CD14-positive monocyte (primary cell): ENCODE measurements around the gene EPS8L3. TPM values are rescaled to one million over a fixed set of nuclear protein-coding genes. Genes with fewer than 3 reads are reported as not detected.

Experiments
- DNase-seq, 3 donors: peaks; one replicate each; pipeline ENCODE4 v3.0.0-alpha.2; 2011 to 2022
- H2AFZ ChIP-seq: 2 replicates; pipeline ENCODE4 v1.6.0; 2012; ENCODE audit warnings: mild to moderate bottlenecking, low read depth, low read length, inconsistent platforms; ENCODE audit not compliant: insufficient read depth, poor library complexity, severe bottlenecking
- H3K27ac ChIP-seq, 2 donors: 1 replicate in 1 of 2; 2 replicates in 1 of 2; pipeline ENCODE4 v1.5.1; 2012 to 2013; ENCODE audit warnings: low read length in 2 of 2, control low read depth in 1 of 2, inconsistent platforms in 1 of 2, low read depth in 1 of 2, mild to moderate bottlenecking in 1 of 2
- H3K27me3 ChIP-seq, 2 donors: one replicate each; pipeline versions ENCODE4 v1.6.0 to v1.6.1; 2011 to 2013; ENCODE audit warnings: low read length in 2 of 2; ENCODE audit not compliant: control insufficient read depth in 2 of 2, insufficient read depth in 2 of 2
- H3K36me3 ChIP-seq, 2 donors: replicated peaks in 1 of 2; 1 replicate in 1 of 2; 2 replicates in 1 of 2; pipeline versions ENCODE4 v1.5.1 to v1.6.1; 2012 to 2013; ENCODE audit warnings: low read length in 2 of 2, control low read depth in 1 of 2, inconsistent platforms in 1 of 2, mild to moderate bottlenecking in 1 of 2; ENCODE audit not compliant: insufficient read depth in 2 of 2, control insufficient read depth in 1 of 2
- H3K4me1 ChIP-seq, 2 donors: 1 replicate in 1 of 2; 2 replicates in 1 of 2; pipeline versions ENCODE4 v1.5.1 to v1.6.1; 2012 to 2013; ENCODE audit warnings: low read length in 2 of 2, control low read depth in 1 of 2, inconsistent platforms in 1 of 2, mild to moderate bottlenecking in 1 of 2, moderate library complexity in 1 of 2; ENCODE audit not compliant: insufficient read depth in 2 of 2, control insufficient read depth in 1 of 2
- H3K4me2 ChIP-seq: replicated peaks from 2 replicates; pipeline ENCODE3; 2012; ENCODE audit warnings: low read length, moderate library complexity, mild to moderate bottlenecking; ENCODE audit not compliant: poor library complexity, severe bottlenecking; ENCODE audit errors: extremely low read depth
- H3K4me3 ChIP-seq, 3 experiments: fragments of 200-600 bp in 1 of 3; sonication (generic) in 1 of 3; replicated peaks in 1 of 3; 1 replicate in 2 of 3; 2 replicates in 1 of 3; pipeline ENCODE4 v1.5.1; 2011 to 2013; ENCODE audit warnings: low read length in 3 of 3, mild to moderate bottlenecking in 3 of 3, control low read depth in 2 of 3, low read depth in 2 of 3, inconsistent platforms in 1 of 3, moderate library complexity in 1 of 3
- H3K79me2 ChIP-seq: 2 replicates; pipeline ENCODE4 v1.6.0; 2012; ENCODE audit warnings: mild to moderate bottlenecking, control low read depth, inconsistent platforms, low read length, moderate library complexity; ENCODE audit not compliant: insufficient read depth
- H3K9ac ChIP-seq: 2 replicates; pipeline ENCODE4 v1.6.0; 2017; ENCODE audit warnings: low read length, mild to moderate bottlenecking; ENCODE audit not compliant: insufficient read depth, poor library complexity, severe bottlenecking
- H3K9me3 ChIP-seq, 2 donors: replicated peaks in 1 of 2; 1 replicate in 1 of 2; 2 replicates in 1 of 2; pipeline versions ENCODE4 v1.5.1 to v1.6.1; 2012 to 2013; ENCODE audit warnings: low read length in 2 of 2, control low read depth in 1 of 2; ENCODE audit not compliant: control insufficient read depth in 1 of 2, insufficient read depth in 1 of 2
- H4K20me1 ChIP-seq: 2 replicates; pipeline ENCODE4 v1.6.0; 2012; ENCODE audit warnings: mild to moderate bottlenecking, low read length, control low read depth, moderate library complexity; ENCODE audit not compliant: insufficient read depth
- H3K27ac Mint-ChIP-seq, 7 donors: one replicate each; pipeline ENCODE4 v1.8.0; 2020; ENCODE audit warnings: mild to moderate bottlenecking in 7 of 7, mixed read lengths in 7 of 7, moderate library complexity in 6 of 7, inconsistent platforms in 2 of 7
- H3K27me3 Mint-ChIP-seq, 3 donors: one replicate each; pipeline ENCODE4 v1.8.0; 2021 to 2022; ENCODE audit warnings: low read depth in 3 of 3, mild to moderate bottlenecking in 3 of 3, mixed read lengths in 3 of 3, moderate library complexity in 3 of 3, inconsistent platforms in 1 of 3
- H3K36me3 Mint-ChIP-seq, 2 donors: one replicate each; pipeline ENCODE4 v1.8.0; 2020; ENCODE audit warnings: mixed read lengths in 2 of 2, inconsistent platforms in 1 of 2, mild to moderate bottlenecking in 1 of 2
- H3K4me1 Mint-ChIP-seq: one replicate; pipeline ENCODE4 v1.8.0; 2020; ENCODE audit warnings: mild to moderate bottlenecking, mixed read lengths
- H3K4me3 Mint-ChIP-seq, 2 donors: one replicate each; pipeline ENCODE4 v1.8.0; 2020; ENCODE audit warnings: mild to moderate bottlenecking in 2 of 2, mixed read lengths in 2 of 2, moderate library complexity in 1 of 2
- H3K9me3 Mint-ChIP-seq, 7 donors: one replicate each; pipeline ENCODE4 v1.8.0; 2020 to 2022; ENCODE audit warnings: mixed read lengths in 7 of 7, mild to moderate bottlenecking in 6 of 7, moderate library complexity in 6 of 7, inconsistent platforms in 2 of 7
- WGBS: methylation state at CpG from one replicate; pipeline ENCODE4 v1.1.5; 2013; ENCODE audit warnings: missing lambda C conversion rate; ENCODE audit not compliant: insufficient coverage; 5-methylcytosine and 5-hydroxymethylcytosine counted together
- intact Hi-C, 2 donors: fragments of 100-400 bp; cut with micrococcal nuclease; formaldehyde crosslinking; loops; one replicate each; pipeline versions ENCODE4 v1.15.0 to v1.15.1; 2023
- polyA plus RNA-seq, 3 donors: library from polyadenylated mRNA; depleted of rRNA in 1 of 3; unstranded in 2 of 3; stranded (reverse) in 1 of 3; fragments of 300-500 nt in 2 of 3; fragments of >200 nt in 1 of 3; fragmentation: Illumina TruSeq in 2 of 3; gene quantifications; 1 replicate in 2 of 3; 2 replicates in 1 of 3; pipeline ENCODE4 v1.2.3, GENCODE V29; 2012 to 2021
- TF ChIP-seq, protein P1 (sequence below): fragments of 200-600 bp; IDR thresholded peaks from one replicate; pipeline ENCODE4 v1.8.0; 2022; ENCODE audit warnings: antibody characterized with exemption, mild to moderate bottlenecking

EPS8L3 gene
- polyA plus RNA-seq, 3 donors = not detected

DNA sequence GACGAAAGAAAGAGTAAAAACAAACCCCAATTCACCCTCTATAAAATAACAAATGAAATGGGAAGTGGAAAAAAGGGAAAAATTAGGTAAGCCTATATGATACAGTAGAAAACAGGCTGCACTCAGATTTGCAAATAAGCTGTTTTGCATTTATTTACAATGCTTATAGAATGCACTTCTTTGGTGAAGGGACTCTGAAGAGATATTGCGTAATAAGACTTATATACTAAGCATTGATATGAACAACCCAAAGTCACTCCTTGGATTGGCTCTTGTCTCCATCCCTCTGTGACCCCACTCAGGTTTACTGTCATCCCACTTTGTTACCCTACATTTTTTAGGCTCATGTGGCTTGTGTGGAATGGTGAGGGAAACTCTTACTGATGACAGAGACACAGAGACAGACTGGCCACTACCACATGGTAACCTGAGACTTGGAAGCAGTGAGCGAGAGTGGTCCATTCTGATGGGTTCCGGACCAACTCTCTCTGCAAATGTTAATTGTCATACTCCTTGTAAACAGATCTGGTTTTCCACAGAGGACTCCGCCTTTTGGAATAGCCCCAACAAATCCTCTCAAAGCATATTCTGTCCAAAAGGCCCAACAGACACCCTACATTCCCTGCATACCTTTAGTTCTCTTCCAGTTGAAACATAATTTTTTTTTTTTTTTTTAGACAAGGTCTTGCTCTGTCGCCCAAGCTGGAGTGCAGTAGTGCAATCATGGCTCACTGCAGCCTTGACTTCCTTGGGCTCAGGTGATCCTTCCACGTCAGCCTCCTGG lies 40.6 kb downstream of the EPS8L3 start:
- H3K27me3 Mint-ChIP-seq = peaks cover 2 to 4% (median 3%) of the 10 kb centered on the region in 3 donors
- Histone ChIP-seq H3K27ac (no peak overlapping the region), H2AFZ (no peak overlapping the region), H3K9me3 (no peaks in the 10 kb centered on the region), H3K4me3 (no peak overlapping the region), H3K79me2 (no peaks in the 10 kb centered on the region), H3K4me2 (no peak overlapping the region), H4K20me1 (no peaks in the 10 kb centered on the region), H3K27me3 (no peaks in the 10 kb centered on the region), H3K9ac (no peak overlapping the region), H3K4me1 (no peaks in the 10 kb centered on the region), H3K36me3 (no peaks in the 10 kb centered on the region)
- intact Hi-C loops = no loop called here
- peaks cover 0 to 5% (median 0%) of the 10 kb centered on the region in 7 donors for H3K9me3 Mint-ChIP-seq
- DNase-seq = no peak
- H3K4me3 Mint-ChIP-seq = no peak overlapping the region
- TF ChIP-seq, protein P1, sequence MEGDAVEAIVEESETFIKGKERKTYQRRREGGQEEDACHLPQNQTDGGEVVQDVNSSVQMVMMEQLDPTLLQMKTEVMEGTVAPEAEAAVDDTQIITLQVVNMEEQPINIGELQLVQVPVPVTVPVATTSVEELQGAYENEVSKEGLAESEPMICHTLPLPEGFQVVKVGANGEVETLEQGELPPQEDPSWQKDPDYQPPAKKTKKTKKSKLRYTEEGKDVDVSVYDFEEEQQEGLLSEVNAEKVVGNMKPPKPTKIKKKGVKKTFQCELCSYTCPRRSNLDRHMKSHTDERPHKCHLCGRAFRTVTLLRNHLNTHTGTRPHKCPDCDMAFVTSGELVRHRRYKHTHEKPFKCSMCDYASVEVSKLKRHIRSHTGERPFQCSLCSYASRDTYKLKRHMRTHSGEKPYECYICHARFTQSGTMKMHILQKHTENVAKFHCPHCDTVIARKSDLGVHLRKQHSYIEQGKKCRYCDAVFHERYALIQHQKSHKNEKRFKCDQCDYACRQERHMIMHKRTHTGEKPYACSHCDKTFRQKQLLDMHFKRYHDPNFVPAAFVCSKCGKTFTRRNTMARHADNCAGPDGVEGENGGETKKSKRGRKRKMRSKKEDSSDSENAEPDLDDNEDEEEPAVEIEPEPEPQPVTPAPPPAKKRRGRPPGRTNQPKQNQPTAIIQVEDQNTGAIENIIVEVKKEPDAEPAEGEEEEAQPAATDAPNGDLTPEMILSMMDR = no peak
- H3K27ac Mint-ChIP-seq = no peak overlapping the region
- WGBS = 96% methylated on average over 5 of the region's 7 CpGs
- peaks cover 7% of the 10 kb centered on the region for H3K4me1 Mint-ChIP-seq
- H3K36me3 Mint-ChIP-seq = no peaks in the 10 kb centered on the region

DNA sequence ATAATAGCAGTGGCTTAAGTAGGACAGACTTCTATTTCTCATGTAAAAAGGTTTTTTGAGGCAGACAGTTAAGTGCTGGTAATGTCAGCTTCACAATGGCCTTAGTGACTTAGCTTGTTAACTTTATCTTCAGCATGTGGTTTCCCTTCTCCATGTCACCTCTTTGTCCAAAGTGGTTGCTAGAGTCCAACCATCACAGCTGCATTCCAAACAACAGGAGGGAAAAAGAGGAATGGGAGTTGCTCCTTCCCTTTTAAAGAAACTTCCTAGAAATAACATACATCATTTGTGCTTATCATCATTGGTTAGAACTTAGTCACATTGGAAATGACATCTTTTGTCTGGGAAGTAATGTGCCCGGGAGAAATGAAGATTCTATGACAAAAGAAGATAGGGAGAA lies 41.8 kb downstream of the EPS8L3 start:
- Mint-ChIP-seq H3K27me3 (peaks cover 0 to 4% (median 2%) of the 10 kb centered on the region in 3 donors), H3K4me1 (peaks cover 7% of the 10 kb centered on the region), H3K9me3 (peaks cover 0 to 5% (median 0%) of the 10 kb centered on the region in 7 donors), H3K36me3 (no peaks in the 10 kb centered on the region), H3K4me3 (no peak overlapping the region), H3K27ac (no peak overlapping the region)
- Histone ChIP-seq H3K27ac (no peak overlapping the region), H3K36me3 (no peaks in the 10 kb centered on the region), H3K27me3 (no peaks in the 10 kb centered on the region), H3K4me3 (no peak overlapping the region), H3K9ac (no peak overlapping the region), H4K20me1 (no peaks in the 10 kb centered on the region), H3K9me3 (no peaks in the 10 kb centered on the region), H3K4me1 (no peaks in the 10 kb centered on the region), H3K4me2 (no peak overlapping the region), H3K79me2 (no peaks in the 10 kb centered on the region), H2AFZ (no peak overlapping the region)
- WGBS = no CpG with 5 or more reads among the region's 1 CpG
- intact Hi-C loops = no loop called here
- TF ChIP-seq, protein P1 = no peak
- DNase-seq = no peak
